Ectodermal cell (in vitro differentiated cells): ENCODE results near the gene NSUN4.
A peak's percentile ranks its signal among the peaks of the same experiment; 100 is the strongest.
"Not testable (repeated sequence)": the region's sequence is repeated elsewhere in the genome, so short reads cannot be mapped to it uniquely, and the experiment has no call there.

ENCODE experiments used
- H3K27ac ChIP-seq: 2 replicates; pipeline ENCODE4 v1.7.0; 2013; ENCODE audit warnings: mild to moderate bottlenecking, low read depth, low read length; ENCODE audit not compliant: insufficient read depth, poor library complexity, severe bottlenecking
- H3K27me3 ChIP-seq: 2 replicates; pipeline ENCODE4 v1.7.0; 2013; ENCODE audit warnings: mild to moderate bottlenecking, low read length; ENCODE audit not compliant: insufficient read depth, control insufficient read depth, poor library complexity, severe bottlenecking
- H3K36me3 ChIP-seq: one replicate; pipeline ENCODE4 v1.7.0; 2013; ENCODE audit warnings: low read length; ENCODE audit not compliant: control insufficient read depth, insufficient read depth
- H3K4me1 ChIP-seq: one replicate; pipeline ENCODE4 v1.7.0; 2013; ENCODE audit warnings: low read length; ENCODE audit not compliant: control insufficient read depth, insufficient read depth
- H3K4me3 ChIP-seq: 2 replicates; pipeline ENCODE4 v1.7.0; 2013; ENCODE audit warnings: low read depth, low read length, control low read depth; ENCODE audit not compliant: insufficient read depth
- H3K9me3 ChIP-seq: 2 replicates; pipeline ENCODE4 v1.7.0; 2013; ENCODE audit warnings: mild to moderate bottlenecking, low read length, moderate library complexity; ENCODE audit not compliant: control insufficient read depth
- WGBS, 2 experiments: methylation state at CpG; one replicate each; pipeline ENCODE4 v1.1.7; 2013; ENCODE audit warnings: missing lambda C conversion rate in 2 of 2; 5-methylcytosine and 5-hydroxymethylcytosine counted together

Gene NSUN4

GRCh38 chr1:46367072-46367471, 26.5 kb downstream of the NSUN4 start:
- no peaks in the 10 kb centered on the region for H3K27me3 ChIP-seq
- H3K36me3 ChIP-seq: no peaks in the 10 kb centered on the region
- H3K9me3 ChIP-seq: no peaks in the 10 kb centered on the region
- 90 to 94% methylated on average over 3 of the region's 3 CpGs for WGBS, 2 experiments
- H3K4me1 ChIP-seq: no peaks in the 10 kb centered on the region
- H3K27ac ChIP-seq: no peak overlapping the region
- no peak overlapping the region for H3K4me3 ChIP-seq

- not testable (repeated sequence) for H3K9me3 ChIP-seq, H3K36me3 ChIP-seq, H3K4me3 ChIP-seq, H3K27ac ChIP-seq, H3K4me1 ChIP-seq, H3K27me3 ChIP-seq
- WGBS, 2 experiments: 93 to 95% methylated on average over 8 of the region's 8 CpGs
Measured at GRCh38 chr1:46367701-46368100, 27.1 kb downstream of the NSUN4 start.

- Histone ChIP-seq H3K9me3 (no peaks in the 10 kb centered on the region), H3K4me3 (no peak overlapping the region), H3K27ac (no peak overlapping the region), H3K27me3 (no peaks in the 10 kb centered on the region), H3K36me3 (no peaks in the 10 kb centered on the region), H3K4me1 (no peaks in the 10 kb centered on the region)
- WGBS, 2 experiments: 93 to 96% methylated on average over 2 of the region's 2 CpGs
Measured at GRCh38 chr1:46368791-46369190, 28.2 kb downstream of the NSUN4 start.

- WGBS, 2 experiments: 85 to 86% methylated on average over 4 of the region's 4 CpGs
- Histone ChIP-seq H3K27ac (no peak overlapping the region), H3K27me3 (no peaks in the 10 kb centered on the region), H3K36me3 (no peaks in the 10 kb centered on the region), H3K4me3 (no peak overlapping the region), H3K9me3 (no peaks in the 10 kb centered on the region), H3K4me1 (no peaks in the 10 kb centered on the region)
Measured at GRCh38 chr1:46369542-46370213, 29.1 kb downstream of the NSUN4 start.

- H3K9me3 ChIP-seq: no peaks in the 10 kb centered on the region
- H3K27ac ChIP-seq: no peak overlapping the region
- 97% methylated on average over 3 of the region's 3 CpGs for WGBS, 2 experiments
- H3K27me3 ChIP-seq: no peaks in the 10 kb centered on the region
- no peaks in the 10 kb centered on the region for H3K36me3 ChIP-seq
- H3K4me1 ChIP-seq: no peaks in the 10 kb centered on the region
- H3K4me3 ChIP-seq: no peak overlapping the region
Measured at GRCh38 chr1:46370214-46370633, 29.6 kb downstream of the NSUN4 start.

GRCh38 chr1:46372431-46372830, 31.8 kb downstream of the NSUN4 start:
- Histone ChIP-seq H3K4me1 (no peaks in the 10 kb centered on the region), H3K4me3 (no peak overlapping the region)

GRCh38 chr1:46379996-46380395, 39.4 kb downstream of the NSUN4 start:
- H3K4me1 ChIP-seq: peaks cover 6% of the 10 kb centered on the region
- 92 to 100% methylated on average over 1 of the region's 1 CpG for WGBS, 2 experiments
- H3K27me3 ChIP-seq: no peaks in the 10 kb centered on the region
- H3K36me3 ChIP-seq: no peaks in the 10 kb centered on the region
- H3K27ac ChIP-seq: no peak overlapping the region
- no peak overlapping the region for H3K4me3 ChIP-seq
- no peaks in the 10 kb centered on the region for H3K9me3 ChIP-seq

More at GRCh38 chr1:46372431-46372830, 31.8 kb downstream of the NSUN4 start:
- WGBS, 2 experiments: 98 to 100% methylated on average over 1 of the region's 1 CpG
- Histone ChIP-seq H3K9me3 (no peaks in the 10 kb centered on the region), H3K27me3 (no peaks in the 10 kb centered on the region), H3K36me3 (no peaks in the 10 kb centered on the region), H3K27ac (no peak overlapping the region)

GRCh38 chr1:46380508-46380907, 39.9 kb downstream of the NSUN4 start:
- Histone ChIP-seq H3K4me3 (no peak overlapping the region), H3K27me3 (no peaks in the 10 kb centered on the region), H3K9me3 (no peaks in the 10 kb centered on the region), H3K27ac (no peak overlapping the region), H3K4me1 (peaks cover 6% of the 10 kb centered on the region), H3K36me3 (no peaks in the 10 kb centered on the region)

- H3K9me3 ChIP-seq: peaks cover 4% of the 10 kb centered on the region
- peaks cover 39% of the 10 kb centered on the region for H3K27me3 ChIP-seq
- peaks cover 5% of the 10 kb centered on the region for H3K4me1 ChIP-seq
- H3K4me3 ChIP-seq: no peak overlapping the region
- H3K27ac ChIP-seq: no peak overlapping the region
- WGBS, 2 experiments: 86 to 89% methylated on average over 11 to 12 of the region's 12 CpGs
- H3K36me3 ChIP-seq: no peaks in the 10 kb centered on the region
Measured at GRCh38 chr1:46393510-46393909, 52.9 kb downstream of the NSUN4 start.

GRCh38 chr1:46394108-46394871, 53.7 kb downstream of the NSUN4 start, which contains the start of gene FAAH:
FAAH (plus strand) TSS chr1:46394317; CDS start chr1:46394349, 32 bp downstream.
- H3K27me3 ChIP-seq: peaks cover 39% of the 10 kb centered on the region
- H3K9me3 ChIP-seq: peaks cover 4% of the 10 kb centered on the region
- H3K4me1 ChIP-seq: peaks cover 5% of the 10 kb centered on the region
- H3K27ac ChIP-seq: no peak within 1 kb of the TSS
- H3K4me3 ChIP-seq: peak within 1 kb of the TSS; percentile 45
- WGBS, 2 experiments: 3 to 4% methylated on average over 75 of the region's 75 CpGs
- no peaks in the 10 kb centered on the region for H3K36me3 ChIP-seq
